Activated naive CD4-positive, alpha-beta T cell treated with anti-CD3 and anti-CD28 coated beads, Interleukin-2, amount 50 U/mL, for 16 hours (primary cell): ENCODE data around the gene EXOC3L1.

Source experiments
- DNase-seq: peaks from one replicate; pipeline ENCODE4 v3.0.0-alpha.2; 2020

Gene EXOC3L1

GRCh38 chr16:67177743-67178699 lies 11.9 kb downstream of the EXOC3L1 start:
- DNase-seq: peak; percentile 57

GRCh38 chr16:67176662-67177061 lies 13.3 kb downstream of the EXOC3L1 start:
- DNase-seq: no peak

GRCh38 chr16:67174706-67175231 lies 15.2 kb downstream of the EXOC3L1 start:
- DNase-seq: no peak

- peak; percentile 59 for DNase-seq
Measured at GRCh38 chr16:67173808-67174705, 15.9 kb downstream of the EXOC3L1 start.

- DNase-seq: no peak
Measured at GRCh38 chr16:67173323-67173722, 16.6 kb downstream of the EXOC3L1 start.

GRCh38 chr16:67170949-67171649 lies 18.8 kb downstream of the EXOC3L1 start:
- no peak for DNase-seq

- DNase-seq: no peak
Measured at GRCh38 chr16:67170168-67170948, 19.6 kb downstream of the EXOC3L1 start, which contains the start of gene NOL3. Gene NOL3 (plus strand): TSS chr16:67170538.

- DNase-seq: peak; percentile 47
Measured at GRCh38 chr16:67169642-67170167, 20.2 kb downstream of the EXOC3L1 start.

- no peak for DNase-seq
Measured at GRCh38 chr16:67169011-67169451, 20.9 kb downstream of the EXOC3L1 start.

- no peak for DNase-seq
Measured at GRCh38 chr16:67167588-67167987, 22.3 kb downstream of the EXOC3L1 start.

- DNase-seq: no peak
Measured at GRCh38 chr16:67166598-67167168, 23.3 kb downstream of the EXOC3L1 start.

- DNase-seq: no peak
Measured at GRCh38 chr16:67166110-67166547, 23.8 kb downstream of the EXOC3L1 start.

- DNase-seq: no peak
Measured at GRCh38 chr16:67165121-67166078, 24.5 kb downstream of the EXOC3L1 start.

- DNase-seq: no peak
Measured at GRCh38 chr16:67164599-67165061, 25.3 kb downstream of the EXOC3L1 start, which contains the start of gene HSF4. Gene HSF4 (plus strand): TSS chr16:67164745. CDS start chr16:67164812, 67 bp downstream.

GRCh38 chr16:67163999-67164558 lies 25.9 kb downstream of the EXOC3L1 start:
- no peak for DNase-seq

- DNase-seq: peak; percentile 51
Measured at GRCh38 chr16:67163164-67163998, 26.6 kb downstream of the EXOC3L1 start.

- DNase-seq: no peak
Measured at GRCh38 chr16:67162506-67163163, 27.3 kb downstream of the EXOC3L1 start.
